ENCODE data around the gene INSM1. TPM values are rescaled to one million over a fixed set of nuclear protein-coding genes. Genes with fewer than 3 reads are reported as not detected.

Gene INSM1
- total and polyA plus RNA-seq, 2 experiments from 2014 or later = 0.55 to 1.2 TPM

DNA sequence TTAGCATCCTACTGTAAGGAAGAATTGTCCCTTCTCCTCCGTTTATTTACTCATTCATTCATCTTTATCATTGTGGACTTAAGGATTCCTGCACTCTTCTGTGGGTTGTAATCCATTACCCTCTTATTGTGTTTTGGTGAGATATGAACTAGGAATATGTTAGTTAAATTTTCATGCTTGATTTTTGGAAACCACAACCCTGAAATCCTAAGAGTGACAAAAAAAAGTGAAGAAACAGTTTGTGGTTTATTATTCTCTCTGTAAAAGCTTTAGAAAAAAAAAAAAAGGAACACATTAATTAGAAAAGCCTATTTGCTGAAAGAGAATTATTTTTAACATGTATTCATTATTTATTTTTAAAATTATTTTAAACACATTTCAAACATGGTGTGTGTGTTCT, 36.7 kb upstream of the INSM1 start:
- no peaks in the 10 kb centered on the region for H4K20me1 ChIP-seq (replicated peaks; ENCODE audit: insufficient read depth)
- H3K9me2 ChIP-seq (ENCODE audit: insufficient read depth) = no peaks in the 10 kb centered on the region
- Mint-ChIP-seq H3K9me3 (0 out of 3 replicates have a peak, but pooled peaks cover 3% of the 10 kb centered on the region), H3K4me3 (no peak overlapping the region), H3K27me3 (ENCODE audit: insufficient read depth, low read depth, poor library complexity) (peaks cover 4% of the 10 kb centered on the region), H3K4me1 (no peaks in the 10 kb centered on the region), H3K27ac (no peak overlapping the region), H3K36me3 (ENCODE audit: low read depth) (no peaks in the 10 kb centered on the region)
- no peak overlapping the region for H2AFZ ChIP-seq
- no peaks in the 10 kb centered on the region for H3K27me3 ChIP-seq (ENCODE audit: insufficient read depth)
- TF ChIP-seq JUNB (IDR thresholded peaks at IDR 0.05; ENCODE audit: unreplicated experiment) (no peak), STAT1 (IDR thresholded peaks at IDR 0.05; ENCODE audit: unreplicated experiment) (no peak), ZNF114 (CRISPR knock-in tag; IDR thresholded peaks at IDR 0.05) (no peak), CTCF (conservative IDR thresholded peaks at IDR 0.05; ENCODE audit: low read depth in 2 of 2) (no peak), EZH2phosphoT487 (IDR thresholded peaks at IDR 0.05; ENCODE audit: unreplicated experiment) (no peak), POLR2AphosphoS5 (IDR thresholded peaks at IDR 0.05; ENCODE audit: low read depth) (no peak), CREB1 (CRISPR knock-in tag; IDR thresholded peaks at IDR 0.05; ENCODE audit: low read depth) (no peak), NANOG (IDR thresholded peaks at IDR 0.05; ENCODE audit: borderline replicate concordance) (no peak), EZH2 (IDR thresholded peaks at IDR 0.05; ENCODE audit: low read depth, unreplicated experiment) (no peak)
- TF ChIP-seq, protein P1, sequence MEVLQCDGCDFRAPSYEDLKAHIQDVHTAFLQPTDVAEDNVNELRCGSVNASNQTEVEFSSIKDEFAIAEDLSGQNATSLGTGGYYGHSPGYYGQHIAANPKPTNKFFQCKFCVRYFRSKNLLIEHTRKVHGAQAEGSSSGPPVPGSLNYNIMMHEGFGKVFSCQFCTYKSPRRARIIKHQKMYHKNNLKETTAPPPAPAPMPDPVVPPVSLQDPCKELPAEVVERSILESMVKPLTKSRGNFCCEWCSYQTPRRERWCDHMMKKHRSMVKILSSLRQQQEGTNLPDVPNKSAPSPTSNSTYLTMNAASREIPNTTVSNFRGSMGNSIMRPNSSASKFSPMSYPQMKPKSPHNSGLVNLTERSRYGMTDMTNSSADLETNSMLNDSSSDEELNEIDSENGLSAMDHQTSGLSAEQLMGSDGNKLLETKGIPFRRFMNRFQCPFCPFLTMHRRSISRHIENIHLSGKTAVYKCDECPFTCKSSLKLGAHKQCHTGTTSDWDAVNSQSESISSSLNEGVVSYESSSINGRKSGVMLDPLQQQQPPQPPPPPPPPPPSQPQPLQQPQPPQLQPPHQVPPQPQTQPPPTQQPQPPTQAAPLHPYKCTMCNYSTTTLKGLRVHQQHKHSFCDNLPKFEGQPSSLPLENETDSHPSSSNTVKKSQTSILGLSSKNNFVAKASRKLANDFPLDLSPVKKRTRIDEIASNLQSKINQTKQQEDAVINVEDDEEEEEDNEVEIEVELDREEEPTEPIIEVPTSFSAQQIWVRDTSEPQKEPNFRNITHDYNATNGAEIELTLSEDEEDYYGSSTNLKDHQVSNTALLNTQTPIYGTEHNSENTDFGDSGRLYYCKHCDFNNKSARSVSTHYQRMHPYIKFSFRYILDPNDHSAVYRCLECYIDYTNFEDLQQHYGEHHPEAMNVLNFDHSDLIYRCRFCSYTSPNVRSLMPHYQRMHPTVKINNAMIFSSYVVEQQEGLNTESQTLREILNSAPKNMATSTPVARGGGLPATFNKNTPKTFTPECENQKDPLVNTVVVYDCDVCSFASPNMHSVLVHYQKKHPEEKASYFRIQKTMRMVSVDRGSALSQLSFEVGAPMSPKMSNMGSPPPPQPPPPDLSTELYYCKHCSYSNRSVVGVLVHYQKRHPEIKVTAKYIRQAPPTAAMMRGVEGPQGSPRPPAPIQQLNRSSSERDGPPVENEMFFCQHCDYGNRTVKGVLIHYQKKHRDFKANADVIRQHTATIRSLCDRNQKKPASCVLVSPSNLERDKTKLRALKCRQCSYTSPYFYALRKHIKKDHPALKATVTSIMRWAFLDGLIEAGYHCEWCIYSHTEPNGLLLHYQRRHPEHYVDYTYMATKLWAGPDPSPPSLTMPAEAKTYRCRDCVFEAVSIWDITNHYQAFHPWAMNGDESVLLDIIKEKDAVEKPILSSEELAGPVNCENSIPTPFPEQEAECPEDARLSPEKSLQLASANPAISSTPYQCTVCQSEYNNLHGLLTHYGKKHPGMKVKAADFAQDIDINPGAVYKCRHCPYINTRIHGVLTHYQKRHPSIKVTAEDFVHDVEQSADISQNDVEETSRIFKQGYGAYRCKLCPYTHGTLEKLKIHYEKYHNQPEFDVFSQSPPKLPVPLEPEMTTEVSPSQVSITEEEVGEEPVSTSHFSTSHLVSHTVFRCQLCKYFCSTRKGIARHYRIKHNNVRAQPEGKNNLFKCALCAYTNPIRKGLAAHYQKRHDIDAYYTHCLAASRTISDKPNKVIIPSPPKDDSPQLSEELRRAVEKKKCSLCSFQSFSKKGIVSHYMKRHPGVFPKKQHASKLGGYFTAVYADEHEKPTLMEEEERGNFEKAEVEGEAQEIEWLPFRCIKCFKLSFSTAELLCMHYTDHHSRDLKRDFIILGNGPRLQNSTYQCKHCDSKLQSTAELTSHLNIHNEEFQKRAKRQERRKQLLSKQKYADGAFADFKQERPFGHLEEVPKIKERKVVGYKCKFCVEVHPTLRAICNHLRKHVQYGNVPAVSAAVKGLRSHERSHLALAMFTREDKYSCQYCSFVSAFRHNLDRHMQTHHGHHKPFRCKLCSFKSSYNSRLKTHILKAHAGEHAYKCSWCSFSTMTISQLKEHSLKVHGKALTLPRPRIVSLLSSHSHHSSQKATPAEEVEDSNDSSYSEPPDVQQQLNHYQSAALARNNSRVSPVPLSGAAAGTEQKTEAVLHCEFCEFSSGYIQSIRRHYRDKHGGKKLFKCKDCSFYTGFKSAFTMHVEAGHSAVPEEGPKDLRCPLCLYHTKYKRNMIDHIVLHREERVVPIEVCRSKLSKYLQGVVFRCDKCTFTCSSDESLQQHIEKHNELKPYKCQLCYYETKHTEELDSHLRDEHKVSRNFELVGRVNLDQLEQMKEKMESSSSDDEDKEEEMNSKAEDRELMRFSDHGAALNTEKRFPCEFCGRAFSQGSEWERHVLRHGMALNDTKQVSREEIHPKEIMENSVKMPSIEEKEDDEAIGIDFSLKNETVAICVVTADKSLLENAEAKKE (CRISPR knock-in tag; IDR thresholded peaks at IDR 0.05) = no peak
- TF ChIP-seq, protein P2, sequence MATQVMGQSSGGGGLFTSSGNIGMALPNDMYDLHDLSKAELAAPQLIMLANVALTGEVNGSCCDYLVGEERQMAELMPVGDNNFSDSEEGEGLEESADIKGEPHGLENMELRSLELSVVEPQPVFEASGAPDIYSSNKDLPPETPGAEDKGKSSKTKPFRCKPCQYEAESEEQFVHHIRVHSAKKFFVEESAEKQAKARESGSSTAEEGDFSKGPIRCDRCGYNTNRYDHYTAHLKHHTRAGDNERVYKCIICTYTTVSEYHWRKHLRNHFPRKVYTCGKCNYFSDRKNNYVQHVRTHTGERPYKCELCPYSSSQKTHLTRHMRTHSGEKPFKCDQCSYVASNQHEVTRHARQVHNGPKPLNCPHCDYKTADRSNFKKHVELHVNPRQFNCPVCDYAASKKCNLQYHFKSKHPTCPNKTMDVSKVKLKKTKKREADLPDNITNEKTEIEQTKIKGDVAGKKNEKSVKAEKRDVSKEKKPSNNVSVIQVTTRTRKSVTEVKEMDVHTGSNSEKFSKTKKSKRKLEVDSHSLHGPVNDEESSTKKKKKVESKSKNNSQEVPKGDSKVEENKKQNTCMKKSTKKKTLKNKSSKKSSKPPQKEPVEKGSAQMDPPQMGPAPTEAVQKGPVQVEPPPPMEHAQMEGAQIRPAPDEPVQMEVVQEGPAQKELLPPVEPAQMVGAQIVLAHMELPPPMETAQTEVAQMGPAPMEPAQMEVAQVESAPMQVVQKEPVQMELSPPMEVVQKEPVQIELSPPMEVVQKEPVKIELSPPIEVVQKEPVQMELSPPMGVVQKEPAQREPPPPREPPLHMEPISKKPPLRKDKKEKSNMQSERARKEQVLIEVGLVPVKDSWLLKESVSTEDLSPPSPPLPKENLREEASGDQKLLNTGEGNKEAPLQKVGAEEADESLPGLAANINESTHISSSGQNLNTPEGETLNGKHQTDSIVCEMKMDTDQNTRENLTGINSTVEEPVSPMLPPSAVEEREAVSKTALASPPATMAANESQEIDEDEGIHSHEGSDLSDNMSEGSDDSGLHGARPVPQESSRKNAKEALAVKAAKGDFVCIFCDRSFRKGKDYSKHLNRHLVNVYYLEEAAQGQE (IDR thresholded peaks at IDR 0.05; ENCODE audit: unreplicated experiment) = no peak
- H3K4me3 ChIP-seq = no peak overlapping the region
- H3K4me2 ChIP-seq = no peak overlapping the region
- no peaks in the 10 kb centered on the region for H3K36me3 ChIP-seq (ENCODE audit: insufficient read depth)
- DNase-seq (ENCODE audit: low spot score) (no peak), ATAC-seq (no peak)
- no peaks in the 10 kb centered on the region for H3F3A ChIP-seq (replicated peaks; ENCODE audit: low read depth)
- H3K27ac ChIP-seq (ENCODE audit: low read depth) = no peak overlapping the region
- no peaks in the 10 kb centered on the region for H3K4me1 ChIP-seq (ENCODE audit: insufficient read depth)
- no peaks in the 10 kb centered on the region for H3K79me2 ChIP-seq (replicated peaks; ENCODE audit: insufficient read depth)

Measured in GM23338 (cell line).